Colon (tissue), 2 donors: Measurements from ENCODE around the gene BRD1.

Experiments
- FAIRE-seq: peaks from 2 replicates; lab custom pipeline; 2012; peaks lifted over from hg19 to GRCh38; lab: Jason Lieb, UNC
- donor health status: control.
- donor health status: control.

BRD1 gene

DNA sequence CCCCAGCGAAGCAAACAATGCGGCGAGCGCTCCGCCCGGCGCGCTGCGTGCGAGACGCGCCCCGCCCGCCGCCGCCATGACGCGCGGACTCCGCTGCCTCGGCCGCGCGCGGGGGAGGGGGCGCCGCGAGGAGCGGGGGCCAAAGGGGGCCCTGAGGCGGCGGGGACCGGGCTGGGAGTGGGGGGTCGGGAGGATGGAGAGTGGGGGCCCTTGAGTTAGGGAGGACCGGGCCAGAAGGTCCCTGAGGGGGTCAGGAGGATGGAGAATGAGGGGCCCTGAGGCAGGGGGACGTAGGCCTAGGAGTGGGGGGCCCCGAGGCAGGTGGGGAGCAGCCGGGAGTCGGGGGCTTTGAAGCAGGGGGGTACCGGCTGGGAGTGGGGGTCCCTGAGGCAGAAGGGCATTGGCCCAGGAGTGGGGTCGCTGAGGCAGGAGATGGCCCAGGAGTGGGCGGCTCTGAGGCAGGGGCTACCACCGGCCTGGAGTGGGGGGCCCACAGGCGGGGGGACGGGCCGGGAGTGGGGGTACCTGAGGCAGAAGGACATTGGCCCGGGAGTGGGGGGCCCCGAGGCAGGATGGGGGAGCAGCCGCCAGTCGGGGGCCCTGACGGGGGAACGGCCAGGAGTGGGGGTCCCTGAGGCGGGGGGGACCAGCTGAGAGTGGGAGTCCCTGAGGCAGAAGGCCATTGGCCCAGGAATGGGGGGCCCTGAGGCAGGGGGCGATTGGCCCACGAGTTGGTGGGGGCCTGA, at the start of gene BRD1:
BRD1 (minus strand) TSS at position 21 of the 746 bp plus-strand sequence. CDS start 3,556 bp downstream, outside the sequence.
- FAIRE-seq, result no peak

DNA sequence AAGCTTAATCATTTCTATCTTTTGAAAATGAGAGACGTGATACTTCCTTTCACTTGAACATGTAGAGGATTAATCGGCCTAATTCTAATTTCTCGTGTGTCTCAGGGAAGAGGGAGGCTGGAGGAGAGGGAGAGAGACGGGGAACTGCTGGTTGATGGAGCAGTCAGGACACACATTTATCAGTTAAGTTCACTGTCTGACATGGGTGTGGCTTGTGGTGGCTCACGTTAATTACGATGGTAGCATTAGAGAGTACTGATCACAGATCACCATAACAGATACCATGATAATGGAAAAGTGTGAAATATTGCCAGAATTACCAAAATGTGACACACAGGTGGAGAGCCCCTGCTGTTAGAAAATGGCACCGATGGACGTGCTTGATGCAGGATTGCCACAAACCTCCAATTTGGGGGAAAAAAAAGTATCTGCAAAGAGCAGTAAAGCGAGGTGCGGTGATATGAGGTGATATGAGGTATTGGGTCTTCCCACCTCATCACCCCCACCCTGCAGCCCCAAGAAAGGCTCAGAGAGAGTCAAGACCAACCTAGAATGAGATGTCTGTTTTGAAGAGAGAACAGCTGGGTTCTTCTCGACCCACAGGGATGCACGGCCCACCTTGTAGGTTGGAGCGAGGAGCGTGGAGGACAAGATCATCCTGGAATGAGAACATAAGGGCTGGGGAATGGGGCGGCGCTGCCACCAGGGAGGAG, 45.7 kb upstream of the BRD1 start:
- no peak for FAIRE-seq

GRCh38 chr22:49872347-49872746, 44.7 kb upstream of the BRD1 start:
- no peak for FAIRE-seq

- FAIRE-seq, result no peak
Observed at GRCh38 chr22:49871482-49871881, 43.8 kb upstream of the BRD1 start.

GRCh38 chr22:49869845-49870712, 42.4 kb upstream of the BRD1 start:
- FAIRE-seq, result no peak

- FAIRE-seq, result no peak
Observed at GRCh38 chr22:49869086-49869830, 41.6 kb upstream of the BRD1 start.

DNA sequence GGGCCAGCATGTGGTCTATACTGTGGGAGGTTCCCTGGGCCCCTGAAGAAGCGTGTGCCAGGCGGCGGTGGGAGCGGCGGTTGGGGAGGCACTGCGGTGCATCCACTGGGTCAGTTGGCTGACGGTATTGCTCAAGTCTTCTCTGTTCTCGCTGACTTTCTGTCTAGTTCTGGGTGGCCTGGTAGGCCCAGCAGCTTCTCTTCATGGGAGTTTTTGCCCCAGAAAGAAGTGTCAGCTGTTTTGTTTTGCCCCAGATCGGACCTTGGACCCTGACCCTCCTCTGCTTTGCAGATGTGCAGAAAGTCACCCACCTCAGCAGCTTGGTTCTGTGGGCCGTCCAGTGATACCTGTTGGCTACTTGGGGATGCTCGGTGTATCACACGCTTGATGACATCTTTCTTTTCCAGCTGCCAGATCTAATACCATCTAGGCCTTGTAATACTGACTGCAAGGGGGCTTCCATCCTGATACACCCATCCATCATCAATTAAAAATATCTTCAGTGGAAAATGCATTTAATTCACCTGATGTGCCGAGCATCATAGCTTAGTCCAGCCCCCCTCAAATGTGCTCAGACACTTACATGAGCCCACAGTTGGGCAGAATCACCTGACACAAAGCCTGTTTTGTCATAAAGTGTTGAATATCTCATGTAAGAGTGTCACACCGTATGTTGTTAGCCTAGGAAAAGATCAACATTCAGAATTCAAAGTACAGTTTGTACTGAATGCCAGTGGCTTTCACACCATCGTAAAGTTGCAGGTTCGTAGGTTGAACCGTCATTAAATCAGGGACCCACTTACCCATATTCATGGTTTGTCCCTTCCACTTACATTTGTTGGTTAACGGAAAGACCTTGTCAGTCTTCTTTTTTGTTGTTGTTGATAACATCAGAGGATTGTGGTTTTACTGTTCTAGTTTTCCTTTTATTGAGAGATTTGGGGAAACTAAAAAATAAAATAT, 39.9 kb upstream of the BRD1 start:
- no peak for FAIRE-seq

DNA sequence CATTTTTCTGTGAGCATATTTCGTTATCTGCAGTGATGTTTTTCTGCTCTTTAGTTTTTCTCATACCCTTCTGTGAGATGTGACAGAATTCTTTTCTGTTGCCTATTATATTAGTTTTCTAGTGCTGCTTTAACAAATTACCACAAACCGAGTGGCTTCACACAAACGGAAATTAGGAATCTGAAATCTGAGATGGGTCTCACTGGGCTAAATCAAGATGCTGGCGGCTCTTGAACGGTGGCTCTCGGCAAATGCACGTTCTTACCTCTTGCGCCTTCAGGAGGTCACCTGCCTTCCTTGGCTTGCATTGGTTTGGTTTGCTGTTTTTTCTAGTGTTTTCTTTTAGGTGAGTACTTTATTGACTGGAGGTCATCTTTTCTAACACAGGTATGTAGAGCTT, 39.0 kb upstream of the BRD1 start:
- no peak for FAIRE-seq

DNA sequence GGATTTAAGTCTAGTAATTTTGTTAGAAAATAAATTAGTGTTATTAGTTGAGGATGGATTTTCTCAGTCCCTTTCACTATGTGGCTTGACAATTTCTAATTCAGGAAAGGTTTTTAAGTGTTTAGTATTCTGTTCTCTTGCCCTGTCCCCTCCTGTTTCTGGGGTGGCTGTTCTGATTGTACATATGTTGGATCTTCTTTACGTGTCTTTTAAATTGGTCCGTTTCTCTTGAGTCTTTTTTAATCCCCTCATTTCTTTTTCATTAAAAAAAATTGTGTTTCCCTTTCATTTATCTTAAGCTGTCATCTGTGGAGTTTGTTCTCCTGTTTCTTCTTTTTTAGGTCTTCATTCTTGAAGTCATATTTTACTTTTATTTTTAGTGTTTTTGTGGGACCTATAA, 38.5 kb upstream of the BRD1 start:
- peak; percentile 5 for FAIRE-seq

- FAIRE-seq, result no peak
Observed at GRCh38 chr22:49865156-49865555, 37.5 kb upstream of the BRD1 start.

- FAIRE-seq, result no peak
Observed at GRCh38 chr22:49863931-49864330, 36.3 kb upstream of the BRD1 start.

GRCh38 chr22:49862496-49862776, 34.8 kb upstream of the BRD1 start:
- no peak for FAIRE-seq

- no peak for FAIRE-seq
Observed at GRCh38 chr22:49861642-49862495, 34.2 kb upstream of the BRD1 start.

- no peak for FAIRE-seq
Observed at GRCh38 chr22:49858827-49859226, 31.2 kb upstream of the BRD1 start.

DNA sequence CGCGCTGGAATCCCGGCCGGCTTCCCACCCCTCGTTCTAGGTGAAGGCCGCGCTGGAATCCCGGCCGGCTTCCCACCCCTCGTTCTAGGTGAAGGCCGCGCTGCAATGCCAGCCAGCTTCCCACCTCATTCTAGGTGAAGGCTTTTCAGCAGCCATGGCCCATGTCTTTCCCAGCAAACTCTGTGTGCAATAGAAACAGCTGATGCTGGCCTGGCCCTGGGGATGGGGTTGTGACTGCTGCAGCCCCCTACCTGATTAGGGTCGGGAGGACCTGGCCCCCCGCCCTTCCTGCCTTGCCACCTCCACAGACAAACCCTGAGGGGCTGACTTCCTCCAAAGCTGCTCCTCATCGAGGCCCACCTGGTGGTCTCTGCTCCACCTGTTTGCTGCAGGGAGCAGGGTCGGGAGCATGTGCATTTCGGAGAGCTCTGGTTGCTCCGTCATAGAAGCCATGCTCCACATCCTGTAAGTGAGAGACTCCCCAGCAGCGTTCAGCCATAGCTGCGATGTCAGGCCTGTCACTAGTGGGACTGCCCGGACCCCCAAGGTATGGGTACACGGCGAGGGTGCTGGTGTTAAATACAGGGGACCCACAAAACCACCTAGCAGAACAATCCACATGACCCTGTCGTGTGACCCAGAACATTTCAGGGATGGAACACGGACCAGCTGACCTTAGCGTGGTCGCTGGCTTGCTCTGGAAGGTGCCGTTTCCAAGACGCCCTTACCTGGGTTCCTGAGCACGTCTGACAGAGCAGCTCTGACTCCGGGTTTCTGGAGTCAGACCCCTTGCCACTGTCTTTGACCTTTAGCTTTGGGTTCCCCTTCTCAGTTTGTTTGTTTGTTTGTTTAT, 29.3 kb upstream of the BRD1 start:
- no peak for FAIRE-seq

DNA sequence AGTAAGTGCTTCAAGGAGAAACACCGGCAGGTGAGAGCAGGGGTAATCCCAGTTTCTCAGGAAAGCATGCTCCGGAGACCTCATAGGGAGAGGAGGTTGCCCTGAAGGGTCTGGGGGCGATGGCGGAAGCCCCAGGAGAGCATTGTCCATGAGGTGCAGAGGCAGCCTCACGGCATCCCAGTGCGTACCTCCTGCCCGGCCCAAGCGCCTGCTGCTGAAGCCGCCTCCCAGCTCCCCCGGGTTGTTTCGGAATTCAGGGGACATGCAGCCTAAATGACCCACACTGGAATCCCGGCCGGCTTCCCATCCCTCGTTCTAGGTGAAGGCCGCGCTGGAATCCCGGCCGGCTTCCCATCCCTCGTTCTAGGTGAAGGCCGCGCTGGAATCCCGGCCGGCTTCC, 28.7 kb upstream of the BRD1 start:
- FAIRE-seq, result no peak

GRCh38 chr22:49855251-49855911, 27.7 kb upstream of the BRD1 start:
- FAIRE-seq, result no peak

- no peak for FAIRE-seq
Observed at GRCh38 chr22:49853981-49854831, 26.5 kb upstream of the BRD1 start.
